SU-DHL-6 (cell line): ENCODE data around the gene FOXN3.
A peak's percentile ranks its signal among the peaks of the same experiment; 100 is the strongest.

ENCODE experiments used
- H2AFZ ChIP-seq: fragments of 200-600 bp; sonication (generic); 2 replicates; pipeline ENCODE4 v1.6.1; 2014; ENCODE audit warnings: low read depth, mild to moderate bottlenecking, moderate library complexity, mixed read lengths, antibody characterized with exemption, low read length; ENCODE audit not compliant: severe bottlenecking
- H3F3A ChIP-seq: fragments of 200-600 bp; shearing (Covaris generic); 2 replicates; pipeline ENCODE4 v1.6.0; 2016; ENCODE audit warnings: antibody characterized with exemption, mild to moderate bottlenecking; ENCODE audit not compliant: insufficient read depth
- H3K27ac ChIP-seq: fragments of 200-600 bp; sonication (generic); 2 replicates; pipeline ENCODE4 v1.5.1; 2016; ENCODE audit warnings: low read depth, mild to moderate bottlenecking, low read length, moderate library complexity, mixed read lengths
- H3K27me3 ChIP-seq: fragments of 200-600 bp; sonication (generic), shearing (Covaris generic); 2 replicates; pipeline ENCODE4 v1.6.0; 2014; ENCODE audit warnings: mild to moderate bottlenecking, low read length
- H3K36me3 ChIP-seq: fragments of 200-600 bp; sonication (generic); 2 replicates; pipeline ENCODE4 v1.6.1; 2014; ENCODE audit warnings: mild to moderate bottlenecking, low read length, mixed read lengths
- H3K4me2 ChIP-seq: fragments of 300-600, 200-600 bp; shearing (Covaris generic), sonication (generic); 2 replicates; pipeline ENCODE4 v1.6.0; 2014; ENCODE audit warnings: low read length, low read depth, mild to moderate bottlenecking; ENCODE audit not compliant: poor library complexity, severe bottlenecking
- H3K4me3 ChIP-seq: fragments of 200-600 bp; sonication (generic); 2 replicates; pipeline ENCODE4 v1.5.1; 2014; ENCODE audit warnings: antibody characterized with exemption, low read length, mild to moderate bottlenecking, mixed read lengths; ENCODE audit not compliant: insufficient read depth, poor library complexity, severe bottlenecking
- H3K79me2 ChIP-seq: fragments of 200-600 bp; sonication (generic); 2 replicates; pipeline ENCODE4 v1.6.1; 2014; ENCODE audit warnings: mild to moderate bottlenecking, low read length, moderate library complexity; ENCODE audit not compliant: insufficient read depth
- H3K9ac ChIP-seq: fragments of 200-600 bp; sonication (generic); 2 replicates; pipeline ENCODE4 v1.7.0; 2014; ENCODE audit warnings: mild to moderate bottlenecking, low read length
- H3K9me2 ChIP-seq: fragments of 200-600 bp; sonication (generic); replicated peaks from 2 replicates; pipeline ENCODE4 v1.6.1; 2014; ENCODE audit warnings: low read length; ENCODE audit not compliant: insufficient read depth
- H3K9me3 ChIP-seq: fragments of 200-600 bp; sonication (generic); 2 replicates; pipeline ENCODE4 v1.6.1; 2014; ENCODE audit warnings: low read length, mixed read lengths; ENCODE audit not compliant: insufficient read depth
- H4K20me1 ChIP-seq: fragments of 200-600 bp; sonication (generic); 2 replicates; pipeline ENCODE4 v1.6.1; 2014; ENCODE audit warnings: low read depth, mild to moderate bottlenecking, antibody characterized with exemption, low read length, moderate library complexity, mixed read lengths
- CTCF ChIP-seq: fragments of 200-600 bp; sonication (generic); IDR thresholded peaks from one replicate; pipeline ENCODE4 v1.5.1; 2017; ENCODE audit warnings: antibody characterized with exemption, mild to moderate bottlenecking, low read length, moderate library complexity; ENCODE audit not compliant: insufficient read depth, poor library complexity, severe bottlenecking
- EZH2phosphoT487 ChIP-seq: fragments of 200-600 bp; sonication (generic), shearing (Covaris generic); conservative IDR thresholded peaks from 2 replicates; pipeline ENCODE4 v1.6.1; 2018; ENCODE audit warnings: mild to moderate bottlenecking, antibody characterized with exemption, low read length, moderate library complexity, mixed read lengths

FOXN3 gene

GRCh38 chr14:89418976-89419375 is 1.9 kb upstream of the FOXN3 start:
- H3K9me2 ChIP-seq: no peaks in the 10 kb centered on the region
- no peaks in the 10 kb centered on the region for H3K27me3 ChIP-seq
- H3K27ac ChIP-seq: peak overlapping the region; percentile 77
- H3K4me2 ChIP-seq: peak overlapping the region; percentile 63
- H3F3A ChIP-seq: 0 out of 2 replicates have a peak, but pooled peaks cover 10% of the 10 kb centered on the region
- peaks cover 31% of the 10 kb centered on the region for H3K79me2 ChIP-seq
- no peaks in the 10 kb centered on the region for H3K36me3 ChIP-seq
- no peak overlapping the region for H2AFZ ChIP-seq
- peak overlapping the region; percentile 84 for H3K9ac ChIP-seq
- TF ChIP-seq EZH2phosphoT487 (no peak), CTCF (no peak)
- H3K9me3 ChIP-seq: no peaks in the 10 kb centered on the region
- no peak overlapping the region for H3K4me3 ChIP-seq
- H4K20me1 ChIP-seq: no peaks in the 10 kb centered on the region

- no peaks in the 10 kb centered on the region for H3K9me3 ChIP-seq
- H3K9ac ChIP-seq: peak overlapping the region; percentile 84
- H3F3A ChIP-seq: 0 out of 2 replicates have a peak, but pooled peaks cover 10% of the 10 kb centered on the region
- peak overlapping the region; percentile 77 for H3K27ac ChIP-seq
- TF ChIP-seq CTCF: no peak
- TF ChIP-seq EZH2phosphoT487: no peak
- H3K36me3 ChIP-seq: no peaks in the 10 kb centered on the region
- no peaks in the 10 kb centered on the region for H3K27me3 ChIP-seq
- H3K9me2 ChIP-seq: no peaks in the 10 kb centered on the region
- no peak overlapping the region for H2AFZ ChIP-seq
- H3K4me3 ChIP-seq: peak overlapping the region; percentile 63
- H3K79me2 ChIP-seq: peaks cover 34% of the 10 kb centered on the region
- H4K20me1 ChIP-seq: no peaks in the 10 kb centered on the region
- peak overlapping the region; percentile 63 for H3K4me2 ChIP-seq
Measured at GRCh38 chr14:89418452-89418851, 1.4 kb upstream of the FOXN3 start.

- Histone ChIP-seq H3K36me3 (no peaks in the 10 kb centered on the region), H3K9me2 (no peaks in the 10 kb centered on the region), H3K9me3 (no peaks in the 10 kb centered on the region), H3K9ac (peak overlapping the region; percentile 84), H3K4me2 (peak overlapping the region; percentile 63), H3K4me3 (peak overlapping the region; percentile 63), H3K27me3 (no peaks in the 10 kb centered on the region), H2AFZ (peak overlapping the region; percentile 56), H3K79me2 (peaks cover 42% of the 10 kb centered on the region), H3K27ac (peak overlapping the region; percentile 77), H3F3A (0 out of 2 replicates have a peak, but pooled peaks cover 10% of the 10 kb centered on the region), H4K20me1 (no peaks in the 10 kb centered on the region)
- TF ChIP-seq EZH2phosphoT487 (no peak), CTCF (no peak)
Measured at GRCh38 chr14:89417465-89418225, 612 bp upstream of the FOXN3 start.
